ENCODE results near the gene DEPDC4.

DNA sequence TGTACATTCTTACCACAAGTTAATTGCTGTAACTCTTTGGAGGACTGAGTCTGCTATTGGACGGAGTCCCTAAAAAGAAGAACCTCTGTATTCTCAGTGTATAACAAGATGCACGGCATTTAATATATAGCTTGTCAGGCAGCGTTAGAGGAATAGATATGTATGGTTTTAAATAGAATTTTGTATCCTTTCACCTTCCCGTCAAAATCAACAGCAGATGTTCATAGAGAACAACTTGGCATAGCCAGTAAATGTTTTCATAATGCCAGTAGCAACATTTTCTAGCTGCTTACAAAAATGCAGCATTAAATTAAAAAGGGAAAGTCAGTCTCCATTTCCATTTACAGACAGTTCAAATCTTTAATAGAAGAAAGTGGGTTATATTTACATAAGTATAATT, 6.9 kb upstream of the DEPDC4 start:
- TF ChIP-seq CTCF (conservative IDR thresholded peaks at IDR 0.05; ENCODE audit: low read length) (no peak), EZH2phosphoT487 (IDR thresholded peaks at IDR 0.05; ENCODE audit: borderline replicate concordance, low read depth, low read length) (no peak)
